PC-9 (cell line): Measurements from ENCODE around the gene KLRF1.

Source experiments
- CTCF ChIP-seq: fragments of 200-600 bp; sonication (generic); conservative IDR thresholded peaks from 2 replicates; pipeline ENCODE4 v1.6.1; 2017; ENCODE audit warnings: mixed run types, antibody characterized with exemption, mild to moderate bottlenecking, moderate library complexity
- EZH2 ChIP-seq: fragments of 200-600 bp; sonication (generic); IDR thresholded peaks from 2 replicates; pipeline ENCODE4 v1.8.0; 2017; ENCODE audit warnings: antibody characterized with exemption, low read depth

DNA sequence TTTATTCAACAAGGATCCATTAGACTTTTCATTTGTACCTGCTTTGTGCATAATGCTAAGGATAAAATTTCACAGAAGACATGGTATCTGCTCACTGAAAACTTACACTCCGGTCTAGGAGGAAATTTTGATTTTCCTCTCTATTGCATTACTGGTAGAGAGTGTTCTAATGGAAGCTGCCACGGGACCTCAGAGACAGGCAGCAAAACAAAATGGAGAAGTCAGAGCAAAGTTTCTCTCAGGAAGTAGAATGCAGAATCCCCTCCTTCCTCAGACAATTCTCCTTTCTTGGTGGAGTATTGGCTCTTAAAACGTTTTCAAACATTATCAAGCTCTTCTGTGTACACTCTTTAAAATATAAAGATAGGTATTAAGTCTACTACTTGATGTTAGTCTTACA, 29.6 kb downstream of the KLRF1 start:
- TF ChIP-seq CTCF, result no peak
- TF ChIP-seq EZH2, result no peak
